HCT116 (cell line): ENCODE measurements around the gene TMEM187. TPM values are rescaled to one million over a fixed set of nuclear protein-coding genes. Genes with fewer than 3 reads are reported as not detected.

Source experiments
- ATAC-seq: fragments of 200-7000 bp; cut with Tn5 transposase; 2 replicates; pipeline ENCODE4 v1.9.1; 2020; ENCODE audit warnings: mild to moderate bottlenecking, moderate library complexity
- BruUV-seq: library from RNA; stranded (reverse); fragments of 400-500 nt; replicated peaks from 2 replicates; lab custom pipeline; 2021; lab: Mats Ljungman, UMichigan
- CTCF ChIA-PET: fragments of 300-600 bp; sonication (Branson Sonifier 250); formaldehyde crosslinking; loops from one replicate; lab custom pipeline; 2021; ENCODE audit warnings: antibody characterized with exemption; lab: Charles Lee
- POLR2A ChIA-PET: fragments of 300-600, 350-600 bp; sonication (Branson Sonifier 250); formaldehyde crosslinking; loops from one replicate; lab custom pipeline; 2021; ENCODE audit warnings: antibody characterized with exemption; lab: Charles Lee
- RAD21 ChIA-PET, 2 experiments: fragments of 300-600 bp; sonication (Branson Sonifier 250); formaldehyde crosslinking; loops; one replicate each; lab custom pipeline; 2023; ENCODE audit warnings: low total read pairs in 2 of 2; ENCODE audit not compliant: uncharacterized antibody in 2 of 2, unreplicated experiment in 2 of 2, low non-redundant PET in 1 of 2; lab: Charles Lee
- DNase-seq: peaks from one replicate; pipeline ENCODE4 v3.0.0-alpha.2; 2010; ENCODE audit warnings: low read depth, low spot score
- H2AFZ ChIP-seq: fragments of 200-600 bp; shearing (Covaris generic), sonication (generic); 2 replicates; pipeline ENCODE4 v1.6.1; 2017; ENCODE audit warnings: low read depth, mixed run types, mixed read lengths, antibody characterized with exemption, low read length; ENCODE audit not compliant: poor library complexity, severe bottlenecking
- H3K27ac ChIP-seq: 2 replicates; pipeline ENCODE4 v1.5.1; 2012; ENCODE audit warnings: low read depth, low read length
- H3K27me3 ChIP-seq: fragments of 200-600 bp; sonication (generic); 2 replicates; pipeline ENCODE4 v1.6.1; 2016; ENCODE audit warnings: mixed run types, low read length, mixed read lengths; ENCODE audit not compliant: insufficient read depth
- H3K36me3 ChIP-seq, 2 experiments: fragments of 200-500 bp in 1 of 2; fragments of 200-600 bp in 1 of 2; sonication (Bioruptor generic) in 1 of 2; sonication (generic) in 1 of 2; 2 replicates each; pipeline versions ENCODE4 v1.5.1 to v1.6.1; 2014 to 2016; ENCODE audit warnings: low read length in 2 of 2, inconsistent platforms in 1 of 2, mixed read lengths in 1 of 2, mixed run types in 1 of 2; ENCODE audit not compliant: insufficient read depth in 2 of 2, control insufficient read depth in 1 of 2
- H3K4me1 ChIP-seq, 2 experiments: fragments of 200-600 bp in 1 of 2; sonication (generic) in 1 of 2; 2 replicates each; pipeline versions ENCODE4 v1.5.1 to v1.6.1; 2012 to 2017; ENCODE audit warnings: low read length in 2 of 2, inconsistent platforms in 1 of 2, mild to moderate bottlenecking in 1 of 2, mixed read lengths in 1 of 2, mixed run types in 1 of 2, moderate library complexity in 1 of 2; ENCODE audit not compliant: insufficient read depth in 2 of 2, control insufficient read depth in 1 of 2
- H3K4me2 ChIP-seq: fragments of 200-600 bp; sonication (generic); 2 replicates; pipeline ENCODE4 v1.6.1; 2017; ENCODE audit warnings: mixed run types, low read length, mixed read lengths
- H3K4me3 ChIP-seq, 2 experiments: fragments of 200-600 bp in 1 of 2; sonication (generic) in 1 of 2; replicated peaks in 1 of 2; 2 replicates each; pipeline ENCODE4 v1.5.1; 2011 to 2016; ENCODE audit warnings: low read length in 2 of 2, control low read depth in 1 of 2, low read depth in 1 of 2, mild to moderate bottlenecking in 1 of 2, mixed read lengths in 1 of 2, mixed run types in 1 of 2
- H3K79me2 ChIP-seq: fragments of 200-600 bp; sonication (generic); 2 replicates; pipeline ENCODE4 v1.6.1; 2017; ENCODE audit warnings: mild to moderate bottlenecking, mixed run types, low read length, moderate library complexity, mixed read lengths; ENCODE audit not compliant: insufficient read depth
- H3K9ac ChIP-seq: fragments of 200-600 bp; sonication (generic); 2 replicates; pipeline ENCODE4 v1.6.1; 2016; ENCODE audit warnings: low read length, mixed read lengths
- H3K9me2 ChIP-seq: fragments of 200-600 bp; sonication (generic), shearing (Covaris generic); 2 replicates; pipeline ENCODE4 v1.6.1; 2017; ENCODE audit warnings: mixed run types, mild to moderate bottlenecking, moderate library complexity; ENCODE audit not compliant: insufficient read depth
- H3K9me3 ChIP-seq, 2 experiments: fragments of 200-500 bp in 1 of 2; fragments of 200-600 bp in 1 of 2; sonication (Bioruptor generic) in 1 of 2; sonication (generic) in 1 of 2; 2 replicates each; pipeline ENCODE4 v1.6.1; 2014 to 2017; ENCODE audit warnings: low read length in 2 of 2, mixed read lengths in 2 of 2, inconsistent platforms in 1 of 2, low read depth in 1 of 2, mild to moderate bottlenecking in 1 of 2, mixed run types in 1 of 2, moderate library complexity in 1 of 2; ENCODE audit not compliant: control insufficient read depth in 1 of 2, insufficient read depth in 1 of 2
- H4K20me1 ChIP-seq: fragments of 200-600 bp; sonication (generic), shearing (Covaris generic); 2 replicates; pipeline ENCODE4 v1.6.1; 2017; ENCODE audit warnings: mixed run types, mild to moderate bottlenecking, moderate library complexity; ENCODE audit not compliant: insufficient read depth
- CBX3 ChIP-seq: IDR thresholded peaks from 2 replicates; pipeline ENCODE4 v1.6.1; 2012; ENCODE audit warnings: low read depth
- ELF1 ChIP-seq: IDR thresholded peaks from 2 replicates; pipeline ENCODE4 v1.6.1; 2012; ENCODE audit warnings: low read depth, borderline replicate concordance
- EZH2phosphoT487 ChIP-seq: fragments of 200-600 bp; IDR thresholded peaks from 2 replicates; pipeline ENCODE4 v1.6.1; 2018; ENCODE audit warnings: antibody characterized with exemption, borderline replicate concordance
- FOSL1 ChIP-seq: IDR thresholded peaks from 2 replicates; pipeline ENCODE4 v1.6.1; 2012; ENCODE audit warnings: low read depth
- POLR2A ChIP-seq: IDR thresholded peaks from 2 replicates; pipeline ENCODE4 v1.7.0; 2011; ENCODE audit warnings: borderline replicate concordance; ENCODE audit not compliant: insufficient read depth, insufficient read length; ENCODE audit errors: extremely low read depth
- SRF ChIP-seq: IDR thresholded peaks from 2 replicates; pipeline ENCODE4 v1.6.1; 2012; ENCODE audit warnings: low read depth
- YY1 ChIP-seq: IDR thresholded peaks from 2 replicates; pipeline ENCODE4 v1.6.1; 2011; ENCODE audit warnings: low read length, low read depth, moderate library complexity, mild to moderate bottlenecking; ENCODE audit not compliant: insufficient replicate concordance; ENCODE audit errors: extremely low read depth
- ZFX ChIP-seq: fragments of 450-650 bp; IDR thresholded peaks from 2 replicates; pipeline ENCODE4 v1.6.1; 2017
- intact Hi-C: fragments of 100-400 bp; cut with micrococcal nuclease; formaldehyde crosslinking; loops from 2 replicates; pipeline ENCODE4 v1.10.0; 2022
- total RNA-seq: library from RNA; stranded (reverse); gene quantifications from one replicate; pipeline ENCODE4 v1.2.1, GENCODE V29; 2021; ENCODE audit not compliant: unreplicated experiment
- TF ChIP-seq, protein P1 (sequence below): IDR thresholded peaks from 2 replicates; pipeline ENCODE4 v1.6.1; 2012
- TF ChIP-seq, protein P2 (sequence below), 3 experiments: fragments of 200-600 bp in 1 of 3; sonication (generic) in 1 of 3; IDR thresholded peaks in 2 of 3; conservative IDR thresholded peaks in 1 of 3; 2 replicates each; pipeline ENCODE4 v1.5.1; 2012 to 2017; ENCODE audit warnings: low read depth in 2 of 3, low read length in 2 of 3, antibody characterized with exemption in 1 of 3, borderline replicate concordance in 1 of 3, control low read depth in 1 of 3, mild to moderate bottlenecking in 1 of 3, mixed read lengths in 1 of 3, mixed run types in 1 of 3, moderate library complexity in 1 of 3; ENCODE audit not compliant: insufficient read depth in 1 of 3
- TF ChIP-seq, protein P3 (sequence below): IDR thresholded peaks from 2 replicates; pipeline ENCODE4 v1.6.1; 2012; ENCODE audit warnings: low read depth

The TMEM187 gene
- total RNA-seq, 1 experiment from 2014 or later: 12.6 TPM

DNA sequence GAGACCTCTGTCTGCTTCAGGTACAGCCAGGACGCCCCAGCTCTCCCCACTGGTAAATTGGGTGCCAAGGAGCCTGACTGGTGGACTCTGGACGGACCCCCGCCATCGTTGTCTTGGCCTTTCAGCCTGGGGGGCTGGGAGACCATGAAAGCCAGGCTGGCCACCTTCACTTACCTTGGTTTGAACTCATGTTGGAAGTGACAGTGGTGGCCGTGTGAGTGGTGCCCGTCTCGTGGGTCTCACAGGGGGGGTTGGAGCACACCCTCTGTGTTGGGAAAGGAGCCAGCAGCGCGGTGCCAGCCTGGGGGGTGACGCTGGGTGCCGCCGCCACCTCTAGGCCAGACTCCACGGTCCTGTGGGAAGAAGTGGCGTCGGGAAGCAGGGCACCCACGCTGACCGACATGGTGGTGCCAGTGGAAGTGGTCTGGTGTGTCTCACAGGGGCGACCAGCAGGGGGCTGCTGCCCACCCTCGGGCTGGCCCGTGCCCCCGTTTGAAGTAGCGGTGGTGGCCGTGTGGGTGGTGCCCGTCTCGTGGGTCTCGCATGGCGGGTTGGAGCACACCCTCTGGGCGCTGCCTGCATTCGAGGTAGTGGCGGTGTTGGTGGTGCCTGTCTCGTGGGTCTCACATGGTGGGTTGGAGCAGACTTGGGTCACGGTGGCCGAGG, 18.5 kb upstream of the TMEM187 start:
- intact Hi-C loops: loop anchor here (1.0 to 2.0 kb wide), 2 partner anchors 30 to 189 kb away; partner anchors contain the start of gene PLXNB3
- ATAC-seq (peak; percentile 8; the same call in 1 of the 2 replicates), DNase-seq (no peak)
- no peaks in the 10 kb centered on the region for H3K9me2 ChIP-seq
- TF ChIP-seq CBX3: no peak
- no peak for TF ChIP-seq ELF1
- TF ChIP-seq YY1: no peak
- no peak for TF ChIP-seq ZFX
- TF ChIP-seq, protein P1, sequence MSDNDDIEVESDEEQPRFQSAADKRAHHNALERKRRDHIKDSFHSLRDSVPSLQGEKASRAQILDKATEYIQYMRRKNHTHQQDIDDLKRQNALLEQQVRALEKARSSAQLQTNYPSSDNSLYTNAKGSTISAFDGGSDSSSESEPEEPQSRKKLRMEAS: no peak
- TF ChIP-seq, protein P2, sequence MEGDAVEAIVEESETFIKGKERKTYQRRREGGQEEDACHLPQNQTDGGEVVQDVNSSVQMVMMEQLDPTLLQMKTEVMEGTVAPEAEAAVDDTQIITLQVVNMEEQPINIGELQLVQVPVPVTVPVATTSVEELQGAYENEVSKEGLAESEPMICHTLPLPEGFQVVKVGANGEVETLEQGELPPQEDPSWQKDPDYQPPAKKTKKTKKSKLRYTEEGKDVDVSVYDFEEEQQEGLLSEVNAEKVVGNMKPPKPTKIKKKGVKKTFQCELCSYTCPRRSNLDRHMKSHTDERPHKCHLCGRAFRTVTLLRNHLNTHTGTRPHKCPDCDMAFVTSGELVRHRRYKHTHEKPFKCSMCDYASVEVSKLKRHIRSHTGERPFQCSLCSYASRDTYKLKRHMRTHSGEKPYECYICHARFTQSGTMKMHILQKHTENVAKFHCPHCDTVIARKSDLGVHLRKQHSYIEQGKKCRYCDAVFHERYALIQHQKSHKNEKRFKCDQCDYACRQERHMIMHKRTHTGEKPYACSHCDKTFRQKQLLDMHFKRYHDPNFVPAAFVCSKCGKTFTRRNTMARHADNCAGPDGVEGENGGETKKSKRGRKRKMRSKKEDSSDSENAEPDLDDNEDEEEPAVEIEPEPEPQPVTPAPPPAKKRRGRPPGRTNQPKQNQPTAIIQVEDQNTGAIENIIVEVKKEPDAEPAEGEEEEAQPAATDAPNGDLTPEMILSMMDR (IDR thresholded peaks at IDR 0.05 in 2 of 3, conservative IDR thresholded peaks at IDR 0.05 in 1 of 3; ENCODE audit: borderline replicate concordance in 1 of 3, insufficient read depth in 1 of 3, low read depth in 2 of 3, low read length in 2 of 3): no peak
- no peak for TF ChIP-seq POLR2A
- TF ChIP-seq SRF: no peak
- TF ChIP-seq, protein P3, sequence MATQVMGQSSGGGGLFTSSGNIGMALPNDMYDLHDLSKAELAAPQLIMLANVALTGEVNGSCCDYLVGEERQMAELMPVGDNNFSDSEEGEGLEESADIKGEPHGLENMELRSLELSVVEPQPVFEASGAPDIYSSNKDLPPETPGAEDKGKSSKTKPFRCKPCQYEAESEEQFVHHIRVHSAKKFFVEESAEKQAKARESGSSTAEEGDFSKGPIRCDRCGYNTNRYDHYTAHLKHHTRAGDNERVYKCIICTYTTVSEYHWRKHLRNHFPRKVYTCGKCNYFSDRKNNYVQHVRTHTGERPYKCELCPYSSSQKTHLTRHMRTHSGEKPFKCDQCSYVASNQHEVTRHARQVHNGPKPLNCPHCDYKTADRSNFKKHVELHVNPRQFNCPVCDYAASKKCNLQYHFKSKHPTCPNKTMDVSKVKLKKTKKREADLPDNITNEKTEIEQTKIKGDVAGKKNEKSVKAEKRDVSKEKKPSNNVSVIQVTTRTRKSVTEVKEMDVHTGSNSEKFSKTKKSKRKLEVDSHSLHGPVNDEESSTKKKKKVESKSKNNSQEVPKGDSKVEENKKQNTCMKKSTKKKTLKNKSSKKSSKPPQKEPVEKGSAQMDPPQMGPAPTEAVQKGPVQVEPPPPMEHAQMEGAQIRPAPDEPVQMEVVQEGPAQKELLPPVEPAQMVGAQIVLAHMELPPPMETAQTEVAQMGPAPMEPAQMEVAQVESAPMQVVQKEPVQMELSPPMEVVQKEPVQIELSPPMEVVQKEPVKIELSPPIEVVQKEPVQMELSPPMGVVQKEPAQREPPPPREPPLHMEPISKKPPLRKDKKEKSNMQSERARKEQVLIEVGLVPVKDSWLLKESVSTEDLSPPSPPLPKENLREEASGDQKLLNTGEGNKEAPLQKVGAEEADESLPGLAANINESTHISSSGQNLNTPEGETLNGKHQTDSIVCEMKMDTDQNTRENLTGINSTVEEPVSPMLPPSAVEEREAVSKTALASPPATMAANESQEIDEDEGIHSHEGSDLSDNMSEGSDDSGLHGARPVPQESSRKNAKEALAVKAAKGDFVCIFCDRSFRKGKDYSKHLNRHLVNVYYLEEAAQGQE: no peak
- no peak for TF ChIP-seq EZH2phosphoT487
- TF ChIP-seq FOSL1: no peak
- no peak overlapping the region for H3K9ac ChIP-seq
- ChIA-PET POLR2A (no interaction called here), RAD21 (no interaction called here), CTCF (no interaction called here)
- no TSS peak for BruUV-seq
- no peaks in the 10 kb centered on the region for H3K4me1 ChIP-seq
- no peaks in the 10 kb centered on the region for H3K9me3 ChIP-seq
- H3K4me3 ChIP-seq: no peak overlapping the region
- H2AFZ ChIP-seq: no peak overlapping the region
- no peak overlapping the region for H3K4me2 ChIP-seq
- no peaks in the 10 kb centered on the region; the same call in 1 of the 2 replicates for H3K79me2 ChIP-seq
- H3K36me3 ChIP-seq: peaks cover 0 to 17% of the 10 kb centered on the region in 2 experiments; a peak in 1 of 4 replicates
- H4K20me1 ChIP-seq: no peaks in the 10 kb centered on the region
- no peaks in the 10 kb centered on the region for H3K27me3 ChIP-seq
- no peak overlapping the region for H3K27ac ChIP-seq
